GM12891 (cell line): ENCODE data around the gene CLIP1.

Experiments used
- PAX5 ChIP-seq: IDR thresholded peaks from 2 replicates; pipeline ENCODE4 v1.6.1; 2011; ENCODE audit warnings: low read length, moderate library complexity, mild to moderate bottlenecking; ENCODE audit not compliant: insufficient read depth, severe bottlenecking
- POLR2A ChIP-seq: IDR thresholded peaks from 2 replicates; pipeline ENCODE4 v1.6.1; 2011; ENCODE audit warnings: low read depth, low read length, control low read depth
- POLR2AphosphoS5 ChIP-seq: IDR thresholded peaks from 2 replicates; pipeline ENCODE4 v1.6.1; 2011; ENCODE audit warnings: low read depth, low read length, control low read depth
- TAF1 ChIP-seq: IDR thresholded peaks from 2 replicates; pipeline ENCODE4 v1.6.1; 2011; ENCODE audit warnings: low read depth, low read length, control low read depth

- TF ChIP-seq POLR2A: no peak
- TF ChIP-seq POLR2AphosphoS5: no peak
- TF ChIP-seq TAF1: no peak
- TF ChIP-seq PAX5: no peak
Observed at GRCh38 chr12:122399254-122399591, 23.2 kb downstream of the CLIP1 start.
